Erythroblast (primary cell): ENCODE measurements around the gene PIK3AP1.

Experiments used
- GATA1 ChIP-seq: IDR thresholded peaks from 2 replicates; pipeline ENCODE4 v1.6.1; 2011; ENCODE audit warnings: low read depth, mild to moderate bottlenecking, control low read depth, low read length, moderate library complexity
- POLR2A ChIP-seq: IDR thresholded peaks from 2 replicates; pipeline ENCODE4 v1.6.1; 2011; ENCODE audit warnings: mild to moderate bottlenecking, low read length

- peak; percentile 92 for TF ChIP-seq POLR2A
- TF ChIP-seq GATA1: peak; percentile 95
Observed at GRCh38 chr10:96619120-96619519, 101.2 kb downstream of the PIK3AP1 start.
